IMR-90 (cell line): ENCODE results near the gene ATG14. TPM values are rescaled to one million over a fixed set of nuclear protein-coding genes. Genes with fewer than 3 reads are reported as not detected.

Experiments used
- ATAC-seq: fragments of 200-7000 bp; cut with Tn5 transposase; 2 replicates; pipeline ENCODE4 v1.9.1; 2020; ENCODE audit warnings: low read depth, mild to moderate bottlenecking, moderate library complexity
- BruUV-seq: library from RNA; stranded (reverse); fragments of 400-500 nt; replicated peaks from 2 replicates; lab custom pipeline; 2021; lab: Mats Ljungman, UMichigan
- CTCF ChIA-PET: fragments of 300-600 bp; formaldehyde crosslinking; extraction: SDS; loops from one replicate; lab custom pipeline; 2021; ENCODE audit warnings: antibody characterized with exemption; lab: Yijun Ruan, JAX
- POLR2A ChIA-PET: fragments of 300-600 bp; sonication (Branson Sonifier 250); formaldehyde crosslinking; loops from one replicate; lab custom pipeline; 2022; ENCODE audit warnings: antibody characterized with exemption; ENCODE audit not compliant: unreplicated experiment; lab: Charles Lee
- DNase-seq: peaks from one replicate; pipeline ENCODE4 v3.0.0; 2013
- H2AFZ ChIP-seq: replicated peaks from 2 replicates; pipeline ENCODE3; 2013; ENCODE audit warnings: low read length, mild to moderate bottlenecking; ENCODE audit not compliant: poor library complexity
- H2AK5ac ChIP-seq: 2 replicates; pipeline ENCODE4 v1.6.1; 2013; ENCODE audit warnings: low read depth, low read length, inconsistent platforms
- H2AK9ac ChIP-seq: replicated peaks from 2 replicates; pipeline ENCODE3; 2013; ENCODE audit warnings: mild to moderate bottlenecking, low read depth, low read length, moderate library complexity; ENCODE audit not compliant: poor library complexity
- H2BK120ac ChIP-seq: 2 replicates; pipeline ENCODE4 v1.6.1; 2013; ENCODE audit warnings: low read depth, low read length, inconsistent platforms
- H2BK15ac ChIP-seq: 3 replicates; pipeline ENCODE4 v1.6.1; 2013; ENCODE audit warnings: low read depth, low read length, inconsistent platforms
- H2BK20ac ChIP-seq: 2 replicates; pipeline ENCODE4 v1.6.1; 2013; ENCODE audit warnings: low read depth, mild to moderate bottlenecking, inconsistent platforms, low read length, moderate library complexity
- H2BK5ac ChIP-seq: 2 replicates; pipeline ENCODE4 v1.6.1; 2013; ENCODE audit warnings: mild to moderate bottlenecking, low read depth, low read length, inconsistent platforms; ENCODE audit not compliant: poor library complexity, severe bottlenecking
- H3K14ac ChIP-seq: replicated peaks from 2 replicates; pipeline ENCODE4 v1.6.1; 2013; ENCODE audit warnings: low read depth, low read length, inconsistent platforms
- H3K18ac ChIP-seq: 2 replicates; pipeline ENCODE4 v1.6.1; 2013; ENCODE audit warnings: low read depth, low read length, control low read depth
- H3K23ac ChIP-seq: 2 replicates; pipeline ENCODE4 v1.6.1; 2013; ENCODE audit warnings: low read depth, low read length, inconsistent platforms
- H3K27ac ChIP-seq: 2 replicates; pipeline ENCODE4 v1.5.1; 2013; ENCODE audit warnings: mild to moderate bottlenecking, control low read depth, low read length; ENCODE audit not compliant: insufficient read depth
- H3K27me3 ChIP-seq: 2 replicates; pipeline ENCODE4 v1.6.1; 2013; ENCODE audit warnings: low read length; ENCODE audit not compliant: control insufficient read depth, insufficient read depth
- H3K36me3 ChIP-seq: 2 replicates; pipeline ENCODE4 v1.6.1; 2013; ENCODE audit warnings: low read length, mixed read lengths; ENCODE audit not compliant: control insufficient read depth, insufficient read depth
- H3K4ac ChIP-seq: 2 replicates; pipeline ENCODE4 v1.6.1; 2013; ENCODE audit warnings: low read depth, low read length, inconsistent platforms
- H3K4me1 ChIP-seq: 2 replicates; pipeline ENCODE4 v1.6.1; 2013; ENCODE audit warnings: low read length, mixed read lengths; ENCODE audit not compliant: control insufficient read depth, insufficient read depth
- H3K4me2 ChIP-seq: 2 replicates; pipeline ENCODE4 v1.6.1; 2013; ENCODE audit warnings: low read depth, mild to moderate bottlenecking, control low read depth, low read length, moderate library complexity
- H3K4me3 ChIP-seq: 2 replicates; pipeline ENCODE4 v1.5.1; 2013; ENCODE audit warnings: low read depth, mild to moderate bottlenecking, control low read depth, low read length, moderate library complexity; ENCODE audit not compliant: insufficient read depth
- H3K56ac ChIP-seq: 2 replicates; pipeline ENCODE4 v1.6.1; 2013; ENCODE audit warnings: low read length, inconsistent platforms; ENCODE audit not compliant: insufficient read depth; ENCODE audit errors: extremely low read depth
- H3K79me1 ChIP-seq, 2 experiments: 2 replicates each; pipeline ENCODE4 v1.6.1; 2013; ENCODE audit warnings: low read length in 2 of 2, inconsistent platforms in 1 of 2, low read depth in 1 of 2
- H3K9ac ChIP-seq: 2 replicates; pipeline ENCODE4 v1.6.1; 2013; ENCODE audit warnings: low read depth, low read length, control low read depth
- H3K9me1 ChIP-seq: 2 replicates; pipeline ENCODE4 v1.6.1; 2013; ENCODE audit warnings: low read length, inconsistent platforms; ENCODE audit not compliant: insufficient read depth
- H3K9me3 ChIP-seq: 2 replicates; pipeline ENCODE4 v1.6.1; 2013; ENCODE audit warnings: low read length; ENCODE audit not compliant: control insufficient read depth, insufficient read depth
- H4K20me1 ChIP-seq: 2 replicates; pipeline ENCODE4 v1.6.1; 2013; ENCODE audit warnings: low read length, inconsistent platforms; ENCODE audit not compliant: insufficient read depth
- H4K5ac ChIP-seq: 2 replicates; pipeline ENCODE4 v1.6.1; 2013; ENCODE audit warnings: mild to moderate bottlenecking, low read depth, low read length, control low read depth
- H4K8ac ChIP-seq, 2 experiments: 2 replicates each; pipeline ENCODE4 v1.6.1; 2013; ENCODE audit warnings: low read depth in 2 of 2, low read length in 2 of 2, control low read depth in 1 of 2, inconsistent platforms in 1 of 2
- H4K91ac ChIP-seq: 2 replicates; pipeline ENCODE4 v1.6.1; 2013; ENCODE audit warnings: low read depth, low read length, inconsistent platforms; ENCODE audit not compliant: insufficient read depth
- BHLHE40 ChIP-seq: fragments of 150-350 bp; IDR thresholded peaks from 2 replicates; pipeline ENCODE4 v1.6.1; 2016; ENCODE audit warnings: mild to moderate bottlenecking, low read depth, low read length
- CEBPB ChIP-seq: IDR thresholded peaks from 2 replicates; pipeline ENCODE4 v1.6.1; 2012; ENCODE audit warnings: low read depth, low read length, improper control_type of control experiment
- CHD1 ChIP-seq: IDR thresholded peaks from 2 replicates; pipeline ENCODE4 v1.6.1; 2012; ENCODE audit warnings: low read depth, low read length, improper control_type of control experiment
- ELK1 ChIP-seq: fragments of 150-350 bp; IDR thresholded peaks from 2 replicates; pipeline ENCODE4 v1.6.1; 2016; ENCODE audit warnings: low read depth, mild to moderate bottlenecking, low read length, moderate library complexity, borderline replicate concordance
- FOS ChIP-seq: fragments of 150-350 bp; IDR thresholded peaks from 2 replicates; pipeline ENCODE4 v1.6.1; 2016; ENCODE audit warnings: low read depth, low read length
- MAFK ChIP-seq: IDR thresholded peaks from 2 replicates; pipeline ENCODE4 v1.6.1; 2012; ENCODE audit warnings: low read depth, low read length, improper control_type of control experiment
- MAZ ChIP-seq: IDR thresholded peaks from 2 replicates; pipeline ENCODE4 v1.6.1; 2012; ENCODE audit warnings: low read depth, mild to moderate bottlenecking, low read length, improper control_type of control experiment, moderate library complexity, borderline replicate concordance
- MXI1 ChIP-seq: IDR thresholded peaks from 2 replicates; pipeline ENCODE4 v1.6.1; 2012; ENCODE audit warnings: low read depth, mild to moderate bottlenecking, low read length, moderate library complexity, borderline replicate concordance
- POLR2A ChIP-seq: IDR thresholded peaks from 2 replicates; pipeline ENCODE4 v1.6.1; 2012; ENCODE audit warnings: mild to moderate bottlenecking, low read depth, low read length
- RAD21 ChIP-seq: IDR thresholded peaks from 2 replicates; pipeline ENCODE4 v1.6.1; 2012; ENCODE audit warnings: low read length, improper control_type of control experiment
- RCOR1 ChIP-seq: IDR thresholded peaks from 2 replicates; pipeline ENCODE4 v1.6.1; 2012; ENCODE audit warnings: mild to moderate bottlenecking, low read length, improper control_type of control experiment; ENCODE audit not compliant: insufficient replicate concordance
- RFX5 ChIP-seq: IDR thresholded peaks from 2 replicates; pipeline ENCODE4 v1.8.0; 2012; ENCODE audit warnings: low read depth, mild to moderate bottlenecking, low read length, moderate library complexity
- USF2 ChIP-seq: fragments of 150-350 bp; IDR thresholded peaks from 2 replicates; pipeline ENCODE4 v1.6.1; 2017; ENCODE audit warnings: mild to moderate bottlenecking, antibody characterized with exemption, low read length, low read depth
- WGBS, 2 experiments: methylation state at CpG; one replicate each; pipeline versions ENCODE4 v1.1.5 to v1.1.7; 2013; ENCODE audit warnings: missing lambda C conversion rate in 2 of 2; ENCODE audit not compliant: insufficient read length in 1 of 2; ENCODE audit errors: extremely low coverage in 2 of 2; 5-methylcytosine and 5-hydroxymethylcytosine counted together
- dilution Hi-C: fragments of 300-500 bp; cut with HindIII; formaldehyde crosslinking; loops from one replicate; pipeline ENCODE4 v1.14.3; 2018; ENCODE audit warnings: low sequenced_read_pairs; ENCODE audit not compliant: unreplicated experiment
- in situ Hi-C: fragments of 300-500 bp; cut with MboI; formaldehyde crosslinking; loops from 3 replicates; pipeline ENCODE4 v1.14.3; 2019; ENCODE audit warnings: low sequenced_read_pairs, inconsistent platforms, mixed read lengths
- intact Hi-C: fragments of 100-400 bp; cut with micrococcal nuclease; formaldehyde crosslinking; loops from 2 replicates; pipeline ENCODE4 v1.10.0; 2022
- polyA plus RNA-seq, 3 experiments: library from polyadenylated mRNA; depleted of rRNA; stranded (reverse); fragments of >200 nt; gene quantifications; 2 replicates each; pipeline ENCODE4 v1.2.3, GENCODE V29; 2012; ENCODE audit warnings: low replicate concordance in 1 of 3
- total RNA-seq: library from RNA; depleted of rRNA; stranded (reverse); fragments of >200 nt; gene quantifications from 2 replicates; pipeline ENCODE4 v1.2.3, GENCODE V29; 2012

Gene ATG14
- total and polyA plus RNA-seq, 2 of the 4 experiments (the other 2 are of a cell fraction) = 5.0 to 12.4 TPM

- in situ Hi-C loops (no loop called here), intact Hi-C loops (no loop called here), dilution Hi-C loops (no loop called here)
- Histone ChIP-seq H3K36me3 (no peaks in the 10 kb centered on the region), H3K4me2 (no peak overlapping the region), H4K20me1 (no peaks in the 10 kb centered on the region), H2AFZ (no peak overlapping the region), H3K4me3 (no peak overlapping the region), H2AK5ac (no peak overlapping the region), H3K18ac (no peak overlapping the region), H3K27me3 (peaks cover 4% of the 10 kb centered on the region; the same call in 1 of the 2 replicates), H4K91ac (no peak overlapping the region), H2BK120ac (no peak overlapping the region), H2AK9ac (no peak overlapping the region), H3K27ac (no peak overlapping the region), H4K8ac (no peak overlapping the region), H3K4me1 (no peaks in the 10 kb centered on the region; the same call in 1 of the 2 replicates), H3K9me3 (no peaks in the 10 kb centered on the region), H3K56ac (no peak overlapping the region), H3K14ac (no peak overlapping the region), H3K79me1 (no peaks in the 10 kb centered on the region), H2BK20ac (no peak overlapping the region), H3K4ac (no peak overlapping the region), H2BK5ac (no peak overlapping the region), H3K23ac (no peak overlapping the region), H3K9ac (no peak overlapping the region), H2BK15ac (no peak overlapping the region), H4K5ac (no peak overlapping the region), H3K9me1 (no peaks in the 10 kb centered on the region)
- no TSS peak for BruUV-seq
- DNase-seq = no peak
- no CpG with 5 or more reads among the region's 6 CpGs for WGBS, 2 experiments
- CTCF ChIA-PET = no interaction called here
- POLR2A ChIA-PET = no interaction called here
- ATAC-seq = no peak
- TF ChIP-seq ELK1 = no peak
- no peak for TF ChIP-seq POLR2A
- no peak for TF ChIP-seq RAD21
- TF ChIP-seq MXI1 = no peak
- TF ChIP-seq BHLHE40 = no peak
- no peak for TF ChIP-seq CHD1
- no peak for TF ChIP-seq FOS
- no peak for TF ChIP-seq USF2
- TF ChIP-seq MAFK = no peak
- TF ChIP-seq CEBPB = no peak
- no peak for TF ChIP-seq RCOR1
- no peak for TF ChIP-seq MAZ
- no peak for TF ChIP-seq RFX5
Measured at GRCh38 chr14:55418411-55418810, 6.8 kb upstream of the ATG14 start.
